Activated T-helper 17 cell treated with anti-CD3 and anti-CD28 coated beads, Interleukin-2, amount 50 U/mL, for 72 hours (primary cell): ENCODE results near the gene CDC14A. TPM values are rescaled to one million over a fixed set of nuclear protein-coding genes. Genes with fewer than 3 reads are reported as not detected.

ENCODE experiments used
- ATAC-seq: fragments of 150-1000 bp; cut with Tn5 transposase; replicated peaks from 2 replicates; pipeline ENCODE4 v1.10.0; 2021; ENCODE audit warnings: mild to moderate bottlenecking, moderate library complexity
- H3K27ac Mint-ChIP-seq: one replicate; pipeline ENCODE4 v1.8.0; 2022; ENCODE audit warnings: mixed read lengths
- H3K27me3 Mint-ChIP-seq: one replicate; pipeline ENCODE4 v1.8.0; 2022; ENCODE audit warnings: mixed read lengths
- H3K36me3 Mint-ChIP-seq: one replicate; pipeline ENCODE4 v1.8.0; 2022; ENCODE audit warnings: low read depth, mild to moderate bottlenecking, mixed read lengths
- H3K4me1 Mint-ChIP-seq: one replicate; pipeline ENCODE4 v1.8.0; 2022; ENCODE audit warnings: mixed read lengths
- H3K4me3 Mint-ChIP-seq: one replicate; pipeline ENCODE4 v1.8.0; 2022; ENCODE audit warnings: mild to moderate bottlenecking, mixed read lengths
- H3K9me3 Mint-ChIP-seq: one replicate; pipeline ENCODE4 v1.8.0; 2022; ENCODE audit warnings: mixed read lengths
- total RNA-seq, 2 donors: library from RNA; stranded (reverse); gene quantifications; one replicate each; pipeline ENCODE4 v1.2.3, GENCODE V29; 2022

Gene CDC14A
- total RNA-seq, 2 donors from 2014 or later = 21.0 to 31.0 TPM

DNA sequence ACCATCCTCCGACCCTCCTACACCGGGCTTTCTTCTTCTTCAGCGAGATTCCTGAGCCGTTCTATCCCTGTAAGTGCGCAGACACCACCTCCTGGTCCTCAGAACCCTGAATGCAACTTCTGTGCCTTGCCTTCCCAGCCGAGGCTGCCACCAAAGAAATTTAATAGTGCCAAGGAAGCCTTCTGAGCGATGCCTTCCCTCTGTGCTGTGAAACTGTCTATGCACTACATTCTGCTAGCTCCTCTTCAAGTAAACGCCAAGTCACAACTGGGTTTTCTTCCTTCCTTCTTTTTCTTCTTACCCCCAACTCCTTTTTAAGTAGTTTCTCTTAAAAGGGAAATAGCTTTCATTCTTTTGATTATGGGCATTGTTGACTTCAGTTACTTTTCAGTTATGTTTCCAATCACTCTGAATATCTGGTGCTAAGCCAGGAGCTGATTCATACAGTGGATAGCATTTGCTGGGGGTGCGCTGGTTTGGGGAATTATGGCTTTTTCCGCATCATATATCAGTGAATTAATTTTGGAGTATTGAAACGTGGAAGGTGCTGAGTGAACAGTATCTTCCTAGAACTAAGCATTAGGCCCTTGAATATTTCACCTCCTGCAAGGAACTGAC is 147.0 kb downstream of the CDC14A start:
- no peaks in the 10 kb centered on the region for H3K9me3 Mint-ChIP-seq
- H3K36me3 Mint-ChIP-seq = peaks cover 99% of the 10 kb centered on the region
- peaks cover 11% of the 10 kb centered on the region for H3K4me1 Mint-ChIP-seq
- ATAC-seq = no peak
- H3K27me3 Mint-ChIP-seq = no peaks in the 10 kb centered on the region
- peak overlapping the region; percentile 43 for H3K27ac Mint-ChIP-seq
- H3K4me3 Mint-ChIP-seq = no peak overlapping the region

DNA sequence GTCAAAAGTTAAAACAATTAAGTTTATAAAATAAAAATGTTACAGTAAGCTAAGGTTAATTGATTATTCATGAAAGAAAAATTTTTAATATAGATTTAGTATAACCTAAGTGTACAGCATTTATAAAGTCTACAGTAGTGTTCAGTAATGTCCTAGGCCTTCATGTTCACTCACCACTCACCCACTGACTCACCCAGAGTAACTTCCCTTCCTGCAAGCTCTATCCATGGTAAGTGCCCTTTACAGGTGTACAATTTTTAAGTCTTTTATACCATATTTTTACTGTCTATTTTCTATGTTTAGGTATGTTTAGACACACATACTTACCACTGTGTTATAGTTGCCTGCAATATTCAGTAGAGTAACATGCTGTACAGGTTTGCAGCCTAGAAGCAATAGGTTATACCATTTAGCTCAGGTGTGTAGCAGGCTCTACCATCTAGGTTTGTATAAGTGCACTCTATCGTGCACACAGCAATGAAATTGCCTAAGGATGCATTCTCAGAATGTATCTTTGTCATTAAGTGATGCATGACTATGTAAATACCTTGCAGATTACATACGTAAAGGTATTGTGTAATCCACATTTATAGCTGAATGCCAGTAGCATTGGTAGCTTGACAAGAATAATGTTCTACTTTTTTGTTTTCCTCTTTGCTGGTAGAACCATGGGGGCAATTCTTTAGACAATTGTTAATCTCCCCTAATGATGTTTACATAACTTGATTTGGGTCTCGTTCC is 149.9 kb downstream of the CDC14A start:
- Mint-ChIP-seq H3K9me3 (no peaks in the 10 kb centered on the region), H3K4me3 (no peak overlapping the region), H3K36me3 (peaks cover 91% of the 10 kb centered on the region), H3K27me3 (no peaks in the 10 kb centered on the region), H3K4me1 (peaks cover under 1% of the 10 kb centered on the region), H3K27ac (no peak overlapping the region)
- ATAC-seq = no peak

DNA sequence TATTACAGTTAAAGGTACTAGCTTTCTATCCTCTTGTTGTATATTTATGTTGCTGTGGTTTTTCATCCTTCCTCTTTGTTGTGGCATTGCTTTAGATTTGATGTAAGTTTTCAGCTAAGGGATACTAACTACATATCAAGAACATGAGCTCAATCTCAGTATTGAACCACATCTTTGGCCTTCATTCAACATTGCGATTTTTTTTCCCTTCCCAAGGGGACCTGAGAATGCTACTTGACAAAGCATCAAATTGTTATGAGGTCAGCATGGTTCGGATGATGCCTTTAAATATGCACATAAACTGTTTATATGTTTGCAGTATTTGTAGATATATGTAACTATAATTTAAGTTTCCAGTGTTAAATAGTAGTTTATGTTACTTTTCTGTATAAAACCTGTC is 153.9 kb downstream of the CDC14A start:
- no peak for ATAC-seq
- Mint-ChIP-seq H3K9me3 (no peaks in the 10 kb centered on the region), H3K27ac (no peak overlapping the region), H3K4me1 (peaks cover 7% of the 10 kb centered on the region), H3K36me3 (peaks cover 51% of the 10 kb centered on the region), H3K4me3 (no peak overlapping the region), H3K27me3 (no peaks in the 10 kb centered on the region)

DNA sequence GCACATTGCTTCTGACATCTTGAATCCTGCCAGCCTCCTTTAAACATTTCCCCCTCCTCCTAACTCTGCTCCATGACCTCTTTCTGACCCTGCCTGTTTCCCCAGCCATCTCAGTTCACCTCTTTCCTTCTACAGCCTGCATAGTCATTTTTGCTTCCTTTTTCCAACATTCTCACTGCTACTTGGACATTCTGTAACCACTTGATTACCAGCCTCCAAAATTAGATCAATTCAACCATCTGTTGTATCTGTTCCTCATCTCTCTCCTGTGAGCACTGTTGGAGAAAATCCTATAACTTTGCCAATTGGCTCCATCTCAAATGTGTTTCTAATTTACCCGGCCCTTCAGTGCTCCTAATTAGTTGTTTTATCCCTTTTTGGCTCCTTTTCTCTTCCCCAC is 158.1 kb downstream of the CDC14A start:
- Mint-ChIP-seq H3K27ac (no peak overlapping the region), H3K36me3 (peaks cover 23% of the 10 kb centered on the region), H3K27me3 (no peaks in the 10 kb centered on the region), H3K4me1 (peaks cover 7% of the 10 kb centered on the region), H3K4me3 (no peak overlapping the region), H3K9me3 (no peaks in the 10 kb centered on the region)
- ATAC-seq = no peak

DNA sequence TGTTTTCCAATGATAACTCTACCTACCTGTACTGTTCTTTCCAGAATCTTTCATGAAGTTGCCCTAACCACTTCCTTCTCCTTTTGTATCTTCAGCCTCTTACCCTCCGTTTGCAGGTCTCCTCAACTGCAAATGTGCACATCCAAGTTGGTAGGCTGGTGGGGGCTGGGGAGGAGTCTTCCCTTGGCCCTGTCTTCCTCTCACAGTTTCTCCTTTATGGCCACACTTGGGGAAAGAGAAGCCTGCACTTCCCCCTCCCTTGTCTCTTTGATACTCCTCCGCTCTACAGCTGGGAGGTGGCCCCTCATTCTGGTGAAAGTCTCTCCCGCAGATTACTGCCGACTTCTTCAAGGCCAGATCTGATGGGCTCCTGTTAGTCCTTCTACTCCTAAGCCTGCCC is 158.8 kb downstream of the CDC14A start:
- Mint-ChIP-seq H3K9me3 (no peaks in the 10 kb centered on the region), H3K27ac (no peak overlapping the region), H3K4me1 (peaks cover 7% of the 10 kb centered on the region), H3K36me3 (peaks cover 21% of the 10 kb centered on the region), H3K27me3 (no peaks in the 10 kb centered on the region), H3K4me3 (no peak overlapping the region)
- ATAC-seq = no peak

DNA sequence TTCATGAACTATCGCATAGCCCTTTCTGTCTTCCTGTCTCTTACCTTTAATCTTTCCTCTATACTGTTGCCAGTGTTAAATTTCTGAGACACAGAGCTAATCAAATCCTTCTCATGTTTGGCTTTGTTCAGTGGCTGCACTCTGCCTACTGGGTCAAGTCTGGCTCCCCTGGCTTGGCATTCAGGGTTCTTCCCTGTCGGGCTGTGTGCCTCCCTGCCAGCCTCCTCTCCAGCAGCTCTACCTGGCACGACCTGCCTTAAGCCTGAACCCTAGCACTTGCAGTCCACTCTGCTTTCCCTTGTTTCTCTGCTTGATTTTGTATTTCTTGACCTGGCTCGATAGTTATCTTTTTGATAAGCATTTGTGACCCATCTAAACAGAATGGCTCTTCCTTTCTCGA is 159.5 kb downstream of the CDC14A start:
- peaks cover 23% of the 10 kb centered on the region for H3K36me3 Mint-ChIP-seq
- no peaks in the 10 kb centered on the region for H3K27me3 Mint-ChIP-seq
- peaks cover 7% of the 10 kb centered on the region for H3K4me1 Mint-ChIP-seq
- H3K4me3 Mint-ChIP-seq = no peak overlapping the region
- H3K27ac Mint-ChIP-seq = no peak overlapping the region
- no peaks in the 10 kb centered on the region for H3K9me3 Mint-ChIP-seq
- no peak for ATAC-seq

DNA sequence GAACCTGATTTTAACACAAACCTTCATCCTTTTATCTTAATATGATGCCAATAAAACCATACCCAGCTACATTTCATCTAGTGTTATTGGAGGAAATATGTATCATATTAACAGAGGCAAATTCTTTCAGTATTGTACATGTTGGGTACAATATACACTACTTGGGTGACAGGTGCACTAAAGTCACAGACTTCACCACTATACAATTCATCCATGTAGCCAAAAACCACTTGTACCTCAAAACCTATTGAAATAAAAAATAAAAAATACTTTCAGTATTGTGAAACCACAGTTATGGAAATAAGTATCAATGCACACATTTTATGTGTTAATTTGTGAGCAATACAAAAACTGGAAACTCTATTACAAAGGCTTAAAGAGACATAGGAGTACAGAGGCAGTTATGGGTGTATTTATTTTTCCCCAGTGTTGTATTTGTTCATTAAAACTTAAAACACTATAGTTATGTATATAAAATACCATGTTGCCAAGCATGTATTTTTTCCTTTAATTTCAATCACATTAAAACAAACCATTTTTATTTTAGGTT is 160.6 kb downstream of the CDC14A start:
- Mint-ChIP-seq H3K4me3 (no peak overlapping the region), H3K4me1 (peaks cover 7% of the 10 kb centered on the region), H3K27ac (no peak overlapping the region), H3K36me3 (peaks cover 31% of the 10 kb centered on the region), H3K27me3 (no peaks in the 10 kb centered on the region), H3K9me3 (no peaks in the 10 kb centered on the region)
- ATAC-seq = peak; percentile 46

DNA sequence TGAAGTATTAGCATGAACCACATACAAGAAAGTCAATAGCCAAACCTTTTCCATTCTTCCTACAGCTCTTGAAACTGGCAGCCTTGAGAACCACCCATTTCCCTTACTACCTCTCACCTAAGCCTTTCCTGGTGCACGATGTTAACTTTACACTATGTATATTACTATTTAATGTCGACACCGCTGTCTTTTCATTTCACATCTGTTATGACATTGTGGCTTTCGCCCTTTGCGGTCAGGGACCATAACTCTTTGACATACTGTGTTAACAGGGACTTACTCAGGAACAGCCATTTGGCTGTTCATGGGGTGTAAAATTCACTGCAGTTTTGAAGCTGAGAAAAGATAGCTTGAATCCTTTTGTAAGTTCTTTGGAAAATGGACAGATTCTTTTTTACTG is 164.6 kb downstream of the CDC14A start:
- no peak overlapping the region for H3K4me3 Mint-ChIP-seq
- peaks cover 52% of the 10 kb centered on the region for H3K36me3 Mint-ChIP-seq
- no peak for ATAC-seq
- no peaks in the 10 kb centered on the region for H3K27me3 Mint-ChIP-seq
- H3K9me3 Mint-ChIP-seq = no peaks in the 10 kb centered on the region
- no peaks in the 10 kb centered on the region for H3K4me1 Mint-ChIP-seq
- H3K27ac Mint-ChIP-seq = no peak overlapping the region

DNA sequence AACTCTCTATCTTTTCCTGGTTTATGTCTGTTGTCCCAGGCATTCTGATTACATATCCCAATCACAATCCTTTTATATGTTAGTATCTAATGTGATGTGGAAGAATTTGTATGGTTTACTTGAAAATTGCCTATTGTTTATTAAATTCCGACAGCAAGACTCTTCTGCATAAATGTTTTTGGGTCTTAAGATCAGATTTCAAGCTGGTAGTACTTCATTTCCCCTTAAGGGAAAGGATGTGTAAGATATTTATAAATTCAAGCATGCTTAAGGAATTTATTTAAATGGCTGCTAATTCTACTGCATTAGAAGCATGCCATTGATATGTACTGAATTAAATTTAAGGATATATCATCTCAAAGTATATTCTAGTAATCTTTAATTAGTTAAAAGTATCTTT is 165.2 kb downstream of the CDC14A start:
- no peak overlapping the region for H3K4me3 Mint-ChIP-seq
- no peaks in the 10 kb centered on the region for H3K9me3 Mint-ChIP-seq
- no peaks in the 10 kb centered on the region for H3K27me3 Mint-ChIP-seq
- peaks cover 1% of the 10 kb centered on the region for H3K4me1 Mint-ChIP-seq
- no peak overlapping the region for H3K27ac Mint-ChIP-seq
- H3K36me3 Mint-ChIP-seq = peaks cover 52% of the 10 kb centered on the region
- ATAC-seq = no peak

DNA sequence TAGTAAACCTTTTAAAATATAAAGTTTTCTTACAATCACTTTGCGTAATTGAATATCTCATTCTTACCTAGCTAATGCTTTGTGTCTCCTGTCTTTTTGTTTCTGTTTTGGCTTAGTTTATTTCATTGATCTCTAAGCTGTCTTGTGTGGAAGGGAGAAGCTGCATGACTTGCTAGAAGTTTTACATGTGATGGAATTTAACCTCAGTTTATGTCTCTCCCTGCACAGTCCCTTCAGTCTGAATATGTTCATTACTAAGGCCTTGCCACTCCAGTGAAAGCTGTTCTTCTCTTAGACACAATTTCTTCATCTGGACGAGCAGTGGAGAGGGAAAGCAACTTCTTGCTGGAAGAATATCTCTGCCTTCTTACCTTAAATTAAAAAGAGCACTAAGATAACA is 165.7 kb downstream of the CDC14A start:
- H3K4me3 Mint-ChIP-seq = no peak overlapping the region
- H3K27ac Mint-ChIP-seq = no peak overlapping the region
- no peaks in the 10 kb centered on the region for H3K27me3 Mint-ChIP-seq
- ATAC-seq = no peak
- H3K9me3 Mint-ChIP-seq = no peaks in the 10 kb centered on the region
- H3K36me3 Mint-ChIP-seq = peaks cover 52% of the 10 kb centered on the region
- peaks cover 5% of the 10 kb centered on the region for H3K4me1 Mint-ChIP-seq

DNA sequence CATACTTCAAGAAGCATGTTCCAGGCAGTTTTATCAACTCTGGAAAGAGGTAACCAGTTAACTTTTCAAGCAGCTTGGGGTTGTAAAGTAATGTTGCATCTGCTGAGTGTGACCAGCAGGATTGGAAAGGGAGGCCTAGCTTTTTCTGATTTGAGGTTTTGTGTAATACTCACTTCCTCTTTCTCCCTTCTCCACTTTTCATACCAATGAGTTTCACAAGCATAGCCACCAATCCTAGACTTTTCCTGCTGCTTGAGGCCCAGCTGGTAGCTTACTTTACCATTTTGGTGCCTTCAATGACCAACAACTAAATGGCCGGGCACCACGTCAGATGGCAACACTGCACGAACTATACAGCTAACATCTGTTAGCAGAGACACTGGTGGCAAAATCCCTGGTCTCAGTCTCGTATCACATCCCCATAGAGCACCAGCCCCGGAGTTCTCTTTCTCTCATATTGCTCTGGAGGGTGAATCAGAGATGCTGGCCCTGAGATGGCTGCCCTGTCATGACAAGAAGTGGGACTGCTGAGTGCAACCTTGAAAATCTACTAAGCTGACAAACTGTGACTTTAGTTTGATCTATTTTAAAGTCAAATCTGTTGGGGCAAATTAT is 170.8 kb downstream of the CDC14A start:
- Mint-ChIP-seq H3K4me3 (no peak overlapping the region), H3K36me3 (peaks cover 18% of the 10 kb centered on the region), H3K27me3 (no peaks in the 10 kb centered on the region), H3K9me3 (no peaks in the 10 kb centered on the region), H3K4me1 (peaks cover 5% of the 10 kb centered on the region), H3K27ac (peak overlapping the region; percentile 52)
- ATAC-seq = no peak

DNA sequence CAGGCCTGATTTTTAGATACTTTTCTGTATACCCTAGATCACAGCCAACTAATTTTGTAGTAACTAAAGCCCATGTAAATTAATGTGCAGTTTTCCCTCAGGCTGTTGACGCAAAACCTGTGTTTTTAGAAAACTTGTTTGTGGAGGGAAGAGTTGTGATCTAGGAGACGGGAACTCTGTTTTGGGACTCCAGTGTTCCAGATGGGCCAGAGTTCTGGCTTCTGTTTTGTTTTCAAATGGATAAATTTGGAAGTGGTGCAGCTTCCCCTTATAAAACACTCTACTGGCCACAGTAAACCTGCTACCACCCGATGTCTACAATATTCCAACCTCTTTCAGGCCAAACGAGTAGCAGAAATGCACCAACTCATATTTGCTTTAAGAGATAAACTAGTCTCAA is 172.0 kb downstream of the CDC14A start:
- ATAC-seq = no peak
- Mint-ChIP-seq H3K4me3 (no peak overlapping the region), H3K9me3 (no peaks in the 10 kb centered on the region), H3K36me3 (peaks cover 8% of the 10 kb centered on the region), H3K4me1 (peaks cover 5% of the 10 kb centered on the region), H3K27ac (no peak overlapping the region), H3K27me3 (no peaks in the 10 kb centered on the region)

DNA sequence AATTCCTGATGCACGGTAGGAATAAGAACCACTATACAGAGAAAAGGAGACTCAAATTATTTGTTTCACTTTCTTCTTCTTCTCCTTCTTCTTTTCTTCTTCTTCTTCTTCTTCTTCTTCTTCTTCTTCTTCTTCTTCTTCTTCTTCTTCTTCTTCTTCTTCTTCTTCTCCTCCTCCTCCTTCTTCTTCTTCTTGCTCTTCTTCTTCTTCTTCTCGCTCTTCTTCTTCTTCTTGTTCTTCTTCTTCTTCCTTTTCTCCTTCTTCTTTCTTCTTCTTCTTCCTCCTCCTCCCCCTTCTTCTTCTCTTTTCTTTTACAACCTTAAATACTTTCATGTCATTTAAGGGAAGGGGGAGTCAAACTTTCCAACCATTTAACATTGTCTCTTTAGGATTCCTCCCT is 174.6 kb downstream of the CDC14A start:
- Mint-ChIP-seq H3K27me3 (no peaks in the 10 kb centered on the region), H3K36me3 (no peaks in the 10 kb centered on the region), H3K9me3 (no peaks in the 10 kb centered on the region), H3K4me3 (no peak overlapping the region), H3K4me1 (peaks cover 16% of the 10 kb centered on the region), H3K27ac (no peak overlapping the region)
- no peak for ATAC-seq

DNA sequence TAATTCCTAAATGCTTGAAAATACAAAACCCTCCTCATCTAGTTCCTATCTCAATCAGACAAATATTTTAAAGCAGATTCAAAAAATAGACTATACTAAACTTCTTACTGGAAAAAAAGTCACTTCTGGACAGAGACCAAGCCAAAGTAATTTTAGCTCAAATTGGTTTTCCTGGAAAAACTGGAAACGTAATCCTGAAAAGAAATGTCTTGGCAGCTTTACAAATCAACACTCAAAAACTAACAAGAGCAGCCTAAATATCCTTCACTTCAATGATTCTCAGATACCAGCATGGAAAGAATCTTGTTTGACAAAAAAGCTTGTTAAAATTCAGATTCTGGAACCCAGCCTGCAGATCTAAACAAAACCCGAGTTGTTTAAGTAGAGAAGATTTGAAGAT is 176.6 kb downstream of the CDC14A start:
- no peaks in the 10 kb centered on the region for H3K27me3 Mint-ChIP-seq
- no peak overlapping the region for H3K4me3 Mint-ChIP-seq
- no peak for ATAC-seq
- peaks cover 17% of the 10 kb centered on the region for H3K4me1 Mint-ChIP-seq
- no peaks in the 10 kb centered on the region for H3K36me3 Mint-ChIP-seq
- no peaks in the 10 kb centered on the region for H3K9me3 Mint-ChIP-seq
- no peak overlapping the region for H3K27ac Mint-ChIP-seq

DNA sequence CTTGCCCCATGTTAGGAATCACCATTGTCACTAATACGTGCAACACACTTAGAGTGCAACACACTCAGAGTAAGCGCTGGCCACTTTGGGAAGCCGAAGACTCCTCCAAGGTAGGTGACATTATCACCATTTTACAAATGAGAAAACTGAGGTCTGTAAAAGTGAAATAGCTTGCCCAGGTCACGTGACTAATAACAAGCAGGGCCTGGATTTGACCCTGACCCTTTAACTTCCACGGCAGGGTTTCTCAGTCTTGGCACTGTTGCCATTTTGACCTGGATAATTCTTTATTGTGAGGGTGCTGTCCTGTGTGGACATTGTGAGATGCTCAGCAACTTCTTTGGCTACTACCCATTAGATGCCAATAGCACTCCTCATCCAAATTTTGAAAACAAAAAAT is 177.8 kb downstream of the CDC14A start:
- Mint-ChIP-seq H3K36me3 (no peaks in the 10 kb centered on the region), H3K4me3 (no peak overlapping the region), H3K9me3 (no peaks in the 10 kb centered on the region), H3K27ac (no peak overlapping the region), H3K4me1 (peaks cover 17% of the 10 kb centered on the region), H3K27me3 (peaks cover 3% of the 10 kb centered on the region)
- ATAC-seq = no peak
